ENCODE results near the gene AKAP13. TPM values are rescaled to one million over a fixed set of nuclear protein-coding genes. Genes with fewer than 3 reads are reported as not detected.

The AKAP13 gene
- polyA plus RNA-seq, 2 of the 4 experiments (the other 2 are of a cell fraction): 20.4 to 28.8 TPM

DNA sequence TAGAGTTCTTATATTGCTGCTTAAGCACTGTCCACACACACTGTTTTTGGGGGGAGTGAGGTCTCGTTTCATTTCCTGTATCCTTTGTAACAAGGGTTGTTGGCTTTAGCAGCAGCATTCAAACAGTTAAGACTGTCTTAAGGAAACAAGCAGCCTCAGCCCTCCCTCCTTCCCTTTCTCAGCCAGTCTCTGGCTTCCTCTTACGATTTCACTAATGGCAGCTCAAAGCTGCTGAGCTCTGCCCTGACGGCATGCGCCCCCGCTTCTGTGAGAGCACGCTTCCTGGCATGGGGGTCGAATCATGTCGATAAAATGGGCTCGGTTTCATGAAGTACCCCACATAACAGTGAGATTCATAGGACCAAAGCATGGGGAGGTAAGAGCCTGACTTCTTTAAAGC is 309.3 kb downstream of the AKAP13 start:
- H3K4me3 ChIP-seq: no peak overlapping the region
- ChIA-PET POLR2A (no interaction called here), CTCF (no interaction called here)
- no peak overlapping the region for H3K27ac ChIP-seq
- no peak overlapping the region for H3K4me2 ChIP-seq
- ATAC-seq: no peak
- no peaks in the 10 kb centered on the region for H3K9me3 ChIP-seq
- FAIRE-seq: no peak
- TF ChIP-seq SMC3 (IDR thresholded peaks at IDR 0.05) (no peak), JUNB (IDR thresholded peaks at IDR 0.05) (no peak), EP300 (IDR thresholded peaks at IDR 0.05) (no peak), USF2 (IDR thresholded peaks at IDR 0.05) (no peak), ZNF302 (CRISPR knock-in tag; IDR thresholded peaks at IDR 0.05) (no peak), HDAC2 (IDR thresholded peaks at IDR 0.05) (no peak), RAD21 (conservative IDR thresholded peaks at IDR 0.05 in 1 of 2, IDR thresholded peaks at IDR 0.05 in 1 of 2) (no peak), MYC (IDR thresholded peaks at IDR 0.05; ENCODE audit: borderline replicate concordance, low read length) (no peak), PBX3 (IDR thresholded peaks at IDR 0.05) (no peak), NR3C1 (IDR thresholded peaks at IDR 0.05) (no peak), SREBF2 (IDR thresholded peaks at IDR 0.05) (no peak), REST (IDR thresholded peaks at IDR 0.05) (no peak), TP53 (CRISPR knock-in tag; IDR thresholded peaks at IDR 0.05) (no peak), CBX8 (IDR thresholded peaks at IDR 0.05) (no peak)
- 92% methylated on average over 9 of the region's 9 CpGs for WGBS (ENCODE audit: missing lambda C conversion rate)
- H3K4me1 ChIP-seq: no peaks in the 10 kb centered on the region
- no peak for DNase-seq (ENCODE audit: low read depth in 1 of 2, low spot score in 1 of 2)

DNA sequence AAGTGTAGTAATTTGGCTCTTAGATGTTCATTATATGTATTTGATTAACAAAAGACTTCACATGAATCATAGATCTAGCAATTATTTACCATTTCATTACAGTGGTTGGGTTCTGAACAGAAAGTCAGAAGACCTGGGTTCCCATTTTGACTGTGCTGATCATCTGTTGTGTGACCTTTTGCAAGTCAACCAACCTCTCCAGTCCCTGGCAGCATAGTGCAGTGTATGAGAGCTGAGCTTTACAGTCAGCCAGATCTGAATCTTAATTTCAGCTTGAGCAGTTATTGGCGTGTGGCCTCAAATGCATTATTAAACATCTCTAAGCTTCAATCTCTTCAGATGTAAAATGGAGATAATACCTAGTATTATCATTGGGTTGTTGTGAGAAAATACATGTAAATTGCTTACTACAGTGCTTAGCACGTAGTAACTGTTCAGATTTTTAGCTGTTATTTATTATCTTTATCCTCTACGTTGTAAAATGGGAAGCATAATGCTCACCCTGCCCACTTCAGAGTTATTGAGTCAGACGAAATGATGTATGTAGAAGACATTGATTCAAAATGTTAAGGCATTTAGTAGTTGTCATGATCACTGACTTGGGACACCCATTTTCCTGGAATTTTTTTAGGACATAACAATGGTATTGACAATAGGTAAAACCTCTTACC is 310.3 kb downstream of the AKAP13 start:
- ChIA-PET CTCF (no interaction called here), POLR2A (no interaction called here)
- Histone ChIP-seq H3K9me3 (no peaks in the 10 kb centered on the region), H3K4me1 (no peaks in the 10 kb centered on the region), H3K4me3 (no peak overlapping the region), H3K4me2 (no peak overlapping the region), H3K27ac (no peak overlapping the region)
- no peak for FAIRE-seq
- WGBS (ENCODE audit: missing lambda C conversion rate): 90% methylated on average over 4 of the region's 4 CpGs
- ATAC-seq: no peak
- TF ChIP-seq HOXB5 (CRISPR knock-in tag; IDR thresholded peaks at IDR 0.05) (no peak), SMC3 (IDR thresholded peaks at IDR 0.05) (no peak)
- no peak for DNase-seq (ENCODE audit: low read depth in 1 of 2, low spot score in 1 of 2)

- ChIA-PET CTCF (no interaction called here), POLR2A (no interaction called here)
- no peak overlapping the region for H3K4me3 ChIP-seq
- no peak overlapping the region for H3K4me2 ChIP-seq
- DNase-seq (ENCODE audit: low read depth in 1 of 2, low spot score in 1 of 2): no peak
- 94% methylated on average over 6 of the region's 6 CpGs for whole genome bisulfite sequencing (ENCODE audit: missing lambda C conversion rate)
- no peaks in the 10 kb centered on the region for H3K4me1 ChIP-seq
- H3K9me3 ChIP-seq: no peaks in the 10 kb centered on the region
- no peak for FAIRE-seq
- no peak for ATAC-seq
- H3K27ac ChIP-seq: no peak overlapping the region
- TF ChIP-seq KDM5A (IDR thresholded peaks at IDR 0.05) (no peak), CBX8 (IDR thresholded peaks at IDR 0.05) (no peak), PHF8 (IDR thresholded peaks at IDR 0.05; ENCODE audit: borderline replicate concordance, low read depth) (no peak), NR3C1 (IDR thresholded peaks at IDR 0.05) (no peak), REST (IDR thresholded peaks at IDR 0.05) (no peak), NPAS2 (CRISPR knock-in tag; IDR thresholded peaks at IDR 0.05; ENCODE audit: borderline replicate concordance) (no peak), ESRRA (IDR thresholded peaks at IDR 0.05; ENCODE audit: borderline replicate concordance, low read length) (no peak), RCOR1 (IDR thresholded peaks at IDR 0.05; ENCODE audit: low read depth, low read length) (no peak), SMC3 (IDR thresholded peaks at IDR 0.05) (no peak), GATA3 (IDR thresholded peaks at IDR 0.05; ENCODE audit: borderline replicate concordance) (no peak), BHLHE40 (IDR thresholded peaks at IDR 0.05; ENCODE audit: low read depth, low read length) (no peak), KDM1A (IDR thresholded peaks at IDR 0.05; ENCODE audit: low read depth) (no peak), FOXS1 (CRISPR knock-in tag; IDR thresholded peaks at IDR 0.05) (no peak), ZNF302 (CRISPR knock-in tag; IDR thresholded peaks at IDR 0.05) (no peak)
Measured at GRCh38 chr15:85691350-85692240, 311.2 kb downstream of the AKAP13 start.
